Esophagus mucosa (tissue), 1 donor: ENCODE data around the gene CGB8. TPM values are rescaled to one million over a fixed set of nuclear protein-coding genes. Genes with fewer than 3 reads are reported as not detected.
"Not testable (repeated sequence)": the region's sequence is repeated elsewhere in the genome, so short reads cannot be mapped to it uniquely, and the experiment has no call there.

Source experiments
- ATAC-seq: fragments of 200-7000 bp; cut with Tn5 transposase; one replicate; pipeline ENCODE4 v1.9.1; 2020
- total RNA-seq: library from RNA; stranded (reverse); gene quantifications from one replicate; pipeline ENCODE4 v1.2.4, GENCODE V29; 2023
- donor health status: DM: yes; HTN: yes; CAD: no.

Gene CGB8
- total RNA-seq, 1 donor from 2014 or later = not detected

DNA sequence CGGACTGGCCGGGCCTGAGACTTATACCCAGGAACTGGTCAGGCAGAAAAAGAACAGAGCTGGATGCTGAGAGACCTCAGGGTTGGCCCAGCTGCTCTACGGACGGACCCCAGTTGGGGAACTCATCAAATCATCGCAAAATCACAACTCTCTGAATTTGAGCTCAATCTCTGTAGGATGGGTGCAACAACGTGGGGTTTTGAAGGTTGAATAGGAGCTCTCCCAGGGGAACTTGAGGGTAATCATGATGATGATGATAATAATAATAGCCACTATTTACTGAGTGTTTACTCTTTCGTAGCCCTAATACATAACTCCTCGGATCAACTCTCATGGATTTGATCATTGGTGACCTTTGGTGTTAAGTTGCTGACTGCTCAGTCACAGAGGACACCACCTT, 18.6 kb downstream of the CGB8 start:
- ATAC-seq = not testable (repeated sequence)

DNA sequence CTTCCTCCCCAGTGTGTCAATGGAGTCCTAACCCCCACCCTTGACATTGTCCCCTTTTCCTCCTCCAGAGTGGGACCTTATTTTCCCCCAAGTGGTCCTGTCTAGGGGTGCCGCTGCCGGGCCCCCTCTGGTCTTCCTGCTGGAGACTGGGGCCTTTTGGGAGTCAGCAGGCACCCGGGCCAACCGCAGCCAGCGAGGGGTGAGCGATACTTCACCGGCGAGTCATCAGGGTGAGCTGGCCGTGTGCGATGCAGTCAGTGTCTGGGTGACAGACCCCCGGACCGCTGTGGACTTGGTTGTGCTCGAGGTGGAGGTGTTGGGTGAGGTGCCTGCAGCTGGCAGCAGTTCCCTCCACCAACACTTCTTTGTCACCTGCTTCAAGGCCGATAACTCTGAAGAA, 19.2 kb downstream of the CGB8 start:
- ATAC-seq = not testable (repeated sequence)

DNA sequence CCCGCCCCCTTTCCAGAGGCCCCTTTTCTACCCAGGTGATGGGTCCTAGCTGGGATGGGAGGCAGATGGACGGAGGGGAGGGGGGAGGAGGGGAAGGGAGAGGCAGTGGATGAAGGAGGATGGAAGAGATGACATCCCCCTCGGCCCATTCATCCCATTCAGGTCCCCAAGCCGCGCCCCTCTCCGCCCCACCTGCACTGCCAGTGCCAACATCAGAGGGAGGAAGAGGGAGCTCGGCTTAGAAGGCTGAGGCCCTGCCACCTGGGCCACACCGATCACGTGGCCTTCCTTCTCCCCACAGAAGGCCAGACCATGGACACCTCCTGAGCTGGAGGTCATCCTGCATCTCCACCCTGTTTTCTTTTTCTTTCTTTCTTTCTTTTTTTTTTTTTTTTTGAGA, 20.2 kb downstream of the CGB8 start:
- ATAC-seq = not testable (repeated sequence)

- not testable (repeated sequence) for ATAC-seq
Observed at GRCh38 chr19:49025599-49025998, 23.3 kb downstream of the CGB8 start.

GRCh38 chr19:49025088-49025487, 23.8 kb downstream of the CGB8 start:
- ATAC-seq = not testable (repeated sequence)

DNA sequence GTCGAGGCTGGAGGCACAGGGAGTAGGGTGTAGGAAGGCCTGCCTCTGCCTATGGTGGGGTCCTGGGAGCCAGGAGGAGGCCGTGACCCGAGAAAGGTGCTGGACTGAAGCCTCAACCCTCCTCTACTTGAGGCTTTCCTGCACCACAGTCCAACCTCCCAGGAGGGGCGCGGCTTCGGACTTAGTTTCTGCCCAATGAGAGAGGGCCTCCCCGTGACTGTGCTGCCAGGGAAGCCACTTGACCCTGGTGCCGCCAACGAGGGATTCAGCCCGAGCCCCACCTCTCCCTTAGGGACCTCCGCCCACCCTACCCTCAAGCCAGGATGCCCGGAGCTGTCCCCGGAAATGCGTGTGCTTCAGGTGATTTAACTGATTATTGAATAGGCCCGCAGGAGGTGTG, 24.7 kb downstream of the CGB8 start, which contains the start of gene CGB3:
Gene CGB3, minus strand, starts transcription at position 101 of the 400 bp plus-strand sequence. CDS start 362 bp downstream, outside the sequence.
- ATAC-seq = not testable (repeated sequence)

DNA sequence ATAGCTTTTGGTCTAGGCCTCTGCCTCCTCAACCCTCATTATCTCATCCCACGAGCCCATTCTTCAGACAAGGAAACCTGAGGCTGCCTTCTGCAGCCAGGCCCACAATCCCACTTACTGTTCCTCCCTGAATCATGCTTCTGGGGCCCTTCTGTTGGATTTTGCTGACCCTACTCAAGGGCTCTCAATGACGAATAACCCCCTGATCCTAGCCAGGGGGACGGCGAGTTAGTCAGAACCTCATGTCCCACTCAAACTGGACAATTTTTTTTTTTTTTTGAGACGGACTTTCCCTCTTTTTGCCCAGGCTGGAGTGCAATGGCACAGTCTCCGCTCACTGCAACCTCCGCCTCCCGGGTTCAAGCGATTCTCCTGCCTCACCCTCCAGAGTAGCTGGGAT, 26.8 kb downstream of the CGB8 start:
- ATAC-seq = no peak

GRCh38 chr19:49020931-49021895, 27.7 kb downstream of the CGB8 start:
- ATAC-seq = no peak

GRCh38 chr19:49020342-49020741, 28.6 kb downstream of the CGB8 start:
- ATAC-seq = no peak

GRCh38 chr19:49019242-49019932, 29.5 kb downstream of the CGB8 start:
- peak; percentile 52 for ATAC-seq

- ATAC-seq = not testable (repeated sequence)
Observed at GRCh38 chr19:49018388-49019241, 30.3 kb downstream of the CGB8 start.

DNA sequence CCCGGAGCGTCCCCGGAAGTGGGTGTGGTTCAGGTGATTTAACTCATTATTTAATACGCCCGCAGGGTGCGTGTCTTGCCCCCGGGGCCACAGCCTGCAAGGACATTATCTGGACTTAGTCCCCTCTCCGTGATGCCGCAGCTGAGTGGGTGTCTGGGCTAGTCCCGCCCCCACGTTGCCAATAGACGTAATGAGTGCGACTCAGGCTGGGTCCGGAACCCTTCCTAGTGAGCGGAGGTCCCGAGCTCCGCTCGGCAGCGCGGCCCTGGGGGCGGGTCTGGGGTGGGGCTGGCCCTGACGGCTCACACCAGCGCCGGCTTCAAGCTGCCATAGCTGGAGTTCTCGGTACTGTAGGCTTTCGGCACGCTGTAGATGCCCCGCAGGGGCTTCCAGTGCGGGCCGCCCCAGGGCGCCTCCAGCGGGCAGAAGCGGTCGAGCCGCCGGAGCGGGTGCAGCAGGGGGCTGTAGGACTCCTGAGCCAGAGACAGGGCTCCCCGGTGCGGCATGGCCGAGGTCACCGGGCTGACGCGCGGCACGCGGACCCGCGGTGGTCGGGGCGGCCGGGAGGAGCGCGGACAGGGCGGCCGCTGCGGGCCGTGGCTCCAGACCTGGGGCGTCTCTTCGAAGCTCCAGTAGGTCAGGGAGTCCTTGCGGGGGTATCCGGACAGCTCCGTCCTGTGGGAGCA, 31.1 kb downstream of the CGB8 start:
- ATAC-seq = peak; percentile 41

GRCh38 chr19:49017041-49017665, 31.8 kb downstream of the CGB8 start, which contains the start of gene LHB:
Gene LHB, minus strand, starts transcription at chr19:49017091. Its CDS starts 10 bp downstream, at chr19:49017081.
- ATAC-seq = no peak

DNA sequence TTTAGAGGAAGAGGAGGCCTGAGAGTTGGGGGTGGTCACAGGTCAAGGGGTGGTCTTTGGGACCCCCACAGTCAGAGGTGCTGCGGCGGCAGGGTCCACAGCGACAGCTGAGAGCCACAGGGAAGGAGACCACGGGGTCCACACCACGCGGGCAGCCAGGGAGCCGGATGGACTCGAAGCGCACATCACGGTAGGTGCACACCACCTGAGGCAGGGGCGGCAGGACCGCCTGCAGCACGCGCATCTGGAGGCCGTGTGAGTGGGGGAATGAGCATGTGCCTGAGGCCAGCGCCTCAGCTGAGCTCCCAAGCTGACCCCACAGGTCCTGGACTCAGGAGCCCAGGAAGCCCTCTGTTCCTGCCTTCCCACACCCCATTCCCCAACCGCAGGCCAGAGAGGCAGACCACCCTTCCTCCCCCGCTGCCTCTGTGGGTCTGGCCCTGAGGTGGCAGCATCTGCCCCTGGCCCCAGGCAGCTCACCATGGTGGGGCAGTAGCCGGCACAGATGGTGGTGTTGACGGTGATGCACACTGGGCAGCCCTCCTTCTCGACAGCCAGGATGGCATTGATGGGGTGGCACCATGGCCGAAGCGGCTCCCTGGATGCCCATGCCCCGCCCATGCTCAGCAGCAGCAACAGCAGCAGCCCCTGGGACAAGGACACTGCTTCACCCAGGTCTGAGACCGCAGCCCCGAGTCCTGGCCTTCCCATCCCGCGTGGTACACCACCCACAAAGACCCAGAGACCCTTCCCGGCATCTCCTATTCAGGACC, 32.7 kb downstream of the CGB8 start:
- ATAC-seq = no peak

DNA sequence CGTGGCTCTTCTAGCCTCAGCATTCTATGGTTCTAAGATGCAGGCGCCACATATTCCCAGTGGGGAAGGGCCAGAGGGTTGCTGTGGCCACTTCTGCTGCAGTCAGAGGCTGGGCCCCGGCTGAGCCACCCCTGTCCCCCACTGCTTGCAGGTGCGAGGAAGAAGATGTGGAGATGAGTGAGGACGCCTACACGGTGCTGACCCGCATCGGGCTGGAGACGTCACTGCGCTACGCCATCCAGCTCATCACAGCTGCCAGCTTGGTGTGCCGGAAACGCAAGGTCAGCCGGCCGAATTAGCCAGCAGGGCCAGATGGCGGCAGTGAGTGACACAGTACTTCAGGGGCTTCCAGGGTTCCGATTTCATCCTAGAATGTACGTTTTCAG, 34.0 kb downstream of the CGB8 start:
- no peak for ATAC-seq

DNA sequence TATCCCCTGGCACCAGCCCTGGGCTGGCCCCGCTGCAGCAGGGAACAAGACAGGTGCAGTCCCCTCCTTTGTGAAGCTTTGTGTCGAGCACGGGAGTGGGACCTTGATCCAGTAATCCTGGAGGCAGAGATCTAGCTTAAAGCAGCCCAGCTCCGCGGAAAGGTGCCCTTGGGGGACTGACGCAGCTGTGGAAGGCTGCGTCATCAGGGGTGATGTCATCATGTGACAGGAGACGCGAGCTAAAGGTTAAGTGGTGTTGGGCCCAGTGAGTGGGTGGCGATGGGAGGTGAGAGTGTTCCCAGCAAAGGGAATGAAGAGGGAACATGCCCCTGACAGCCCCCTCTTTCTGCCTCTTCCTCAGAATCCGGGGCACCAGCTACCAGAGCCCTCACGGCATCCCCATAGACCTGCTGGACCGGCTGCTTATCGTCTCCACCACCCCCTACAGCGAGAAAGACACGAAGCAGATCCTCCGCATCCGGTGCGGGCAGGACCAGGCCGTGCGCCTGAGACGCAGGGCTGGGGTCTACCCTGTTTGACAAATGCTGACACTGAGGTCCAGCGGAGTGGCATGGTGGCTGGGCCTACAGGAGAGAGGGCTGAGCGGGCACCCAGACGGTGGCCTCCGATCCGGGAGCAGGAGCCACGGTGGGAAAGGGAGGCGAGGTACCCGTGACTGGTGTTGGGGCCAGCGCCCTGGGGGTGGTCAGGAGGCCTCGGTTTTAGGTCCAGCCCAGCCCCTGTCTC, 34.6 kb downstream of the CGB8 start:
- ATAC-seq = no peak

GRCh38 chr19:49011194-49011593, 37.7 kb downstream of the CGB8 start:
- ATAC-seq = no peak

DNA sequence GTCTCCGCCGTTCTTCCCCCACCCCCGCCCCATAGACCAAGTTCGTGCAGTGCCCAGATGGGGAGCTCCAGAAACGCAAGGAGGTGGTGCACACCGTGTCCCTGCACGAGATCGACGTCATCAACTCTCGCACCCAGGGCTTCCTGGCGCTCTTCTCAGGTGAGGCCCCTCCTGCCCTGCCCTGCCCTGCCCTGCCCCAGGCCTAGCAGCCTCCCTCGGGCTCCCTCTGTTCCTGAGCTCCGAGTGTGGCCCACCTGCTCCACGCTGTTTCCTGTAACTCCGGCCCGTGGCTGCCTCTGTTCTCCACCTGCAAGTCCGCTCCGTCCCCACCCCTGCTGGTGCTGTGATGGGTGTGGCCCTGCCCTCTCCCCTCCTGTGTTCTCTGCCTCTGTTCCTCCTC, 38.5 kb downstream of the CGB8 start:
- ATAC-seq = no peak

DNA sequence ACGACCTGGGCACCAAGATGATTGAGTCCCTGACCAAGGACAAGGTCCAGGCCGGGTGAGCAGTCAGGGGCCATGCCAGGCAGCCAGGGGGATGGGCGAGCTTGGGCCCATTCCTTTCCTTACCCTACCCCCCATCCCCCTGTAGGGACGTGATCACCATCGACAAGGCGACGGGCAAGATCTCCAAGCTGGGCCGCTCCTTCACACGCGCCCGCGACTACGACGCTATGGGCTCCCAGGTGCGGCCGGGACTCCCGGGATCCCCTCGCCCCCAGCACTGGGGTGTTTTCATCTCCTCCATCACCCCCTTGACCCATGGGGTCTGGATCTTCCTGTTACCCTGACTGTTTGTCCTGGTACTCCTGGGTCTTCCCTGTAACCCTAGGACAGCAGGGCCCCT, 39.1 kb downstream of the CGB8 start:
- ATAC-seq = no peak

DNA sequence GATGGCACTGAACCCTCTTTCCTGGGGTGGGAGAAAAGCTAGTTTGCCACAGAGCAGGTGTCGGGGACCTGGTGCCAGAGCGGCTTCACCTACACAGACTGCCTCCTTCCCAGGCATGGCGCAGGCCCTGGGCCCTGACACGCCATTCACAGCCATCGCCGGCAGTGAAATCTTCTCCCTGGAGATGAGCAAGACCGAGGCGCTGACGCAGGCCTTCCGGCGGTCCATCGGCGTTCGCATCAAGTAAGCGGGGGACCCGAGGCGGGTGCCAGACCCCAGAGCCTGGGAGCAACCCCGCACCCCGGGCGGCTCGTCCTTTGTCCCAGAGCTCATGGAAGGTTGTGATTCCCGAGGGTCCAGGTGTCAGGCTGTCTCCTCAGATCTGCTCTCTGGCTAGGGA, 42.0 kb downstream of the CGB8 start:
- no peak for ATAC-seq
